GM19351 (cell line): ENCODE data around the gene RSAD2.

Experiments used
- ATAC-seq: cut with Tn5 transposase; IDR thresholded peaks from one replicate; pipeline ENCODE4 v1.9.1; 2021; ENCODE audit warnings: mild to moderate bottlenecking, moderate library complexity; ENCODE audit not compliant: unreplicated experiment

RSAD2 gene

DNA sequence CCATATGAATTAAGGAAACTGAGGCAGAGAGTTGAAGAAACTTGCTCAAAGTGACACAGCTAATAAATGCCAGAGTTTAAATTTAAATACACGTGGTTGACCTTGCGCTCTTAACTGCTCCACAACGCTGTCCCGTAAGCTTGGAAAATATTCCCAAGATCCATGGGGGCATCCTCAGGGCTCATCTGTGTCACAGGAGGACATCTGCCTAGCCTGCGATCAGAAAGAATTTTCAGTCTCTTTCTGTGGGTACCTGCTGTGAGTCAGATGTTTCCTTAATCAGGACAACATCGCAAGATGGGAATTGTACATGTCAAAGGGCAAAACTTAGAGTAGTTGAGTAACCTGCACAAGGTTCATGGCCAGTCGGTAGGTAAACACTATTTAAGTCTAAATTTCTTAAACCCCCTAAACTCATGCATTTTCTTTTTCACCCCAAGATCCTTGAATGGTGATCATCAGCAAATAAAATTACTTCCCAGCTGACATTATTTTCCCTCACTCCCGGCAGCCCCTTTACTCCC lies 13.3 kb upstream of the RSAD2 start:
- no peak for ATAC-seq

DNA sequence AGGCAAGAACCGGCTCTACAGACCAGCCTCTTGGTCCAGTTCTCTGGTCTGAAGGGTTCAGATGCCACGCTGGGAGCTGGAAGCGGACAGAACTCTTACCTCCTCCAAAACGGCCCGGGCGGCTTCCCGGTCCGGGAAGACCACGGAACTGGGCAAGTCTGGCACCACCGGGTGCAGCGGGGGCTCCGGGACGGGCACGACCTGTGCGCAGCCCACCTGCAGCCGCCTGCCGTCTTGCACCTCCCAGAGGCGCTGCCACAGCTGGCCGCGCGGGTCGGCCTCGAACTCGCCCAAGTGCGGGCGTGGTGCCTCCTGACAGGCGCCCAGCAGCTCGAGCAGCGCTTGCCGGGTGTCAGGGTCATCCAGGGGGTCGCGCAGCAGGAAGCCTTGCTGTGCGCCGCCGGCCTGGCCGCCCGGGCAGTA lies 12.6 kb upstream of the RSAD2 start:
- ATAC-seq: peak; percentile 10

DNA sequence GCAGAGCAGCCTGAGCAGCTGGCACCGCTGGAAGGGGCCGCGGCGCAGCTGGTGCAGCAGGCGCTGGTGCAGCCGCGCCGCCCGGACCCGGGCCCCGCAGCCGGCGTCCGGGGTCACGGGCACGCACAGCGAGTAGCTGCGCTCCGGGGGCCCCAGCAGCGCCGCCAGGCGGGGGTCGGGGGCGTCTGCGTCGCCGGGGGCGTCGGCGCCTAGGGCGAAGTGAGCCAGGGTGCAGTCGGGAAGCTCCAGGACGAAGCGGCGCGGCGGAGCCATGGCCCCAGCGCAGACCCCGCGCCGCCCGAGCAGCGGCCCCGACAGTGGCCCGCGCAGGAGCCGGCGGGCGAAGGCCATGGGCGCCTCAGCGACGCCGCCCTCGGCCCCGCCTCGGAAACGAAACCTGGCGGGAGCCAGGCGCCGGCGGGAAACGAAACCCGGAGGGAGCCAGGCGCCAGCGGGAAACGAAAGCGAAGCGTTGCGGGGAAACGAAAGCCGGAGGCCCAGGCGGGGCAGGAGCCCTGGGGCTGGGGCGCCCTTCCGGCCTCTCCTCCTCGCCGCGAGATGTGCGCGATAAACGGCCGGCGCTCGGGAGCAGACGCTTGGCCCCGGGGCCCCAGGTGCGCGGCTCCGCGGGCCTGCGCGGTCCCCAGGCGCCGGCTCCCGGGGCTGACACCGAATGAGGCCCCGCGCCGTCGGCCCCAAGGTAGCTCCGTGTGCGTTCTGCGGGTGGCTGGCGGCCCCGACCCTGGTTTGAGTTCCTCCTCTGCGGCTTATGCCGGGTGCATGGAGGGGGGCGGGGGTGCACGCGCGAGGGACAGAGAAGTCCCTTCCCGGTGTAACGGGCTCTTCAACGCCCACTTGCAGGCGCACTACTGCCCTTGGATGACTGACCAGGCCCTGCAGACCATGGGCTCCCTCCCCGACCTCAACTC lies 12.0 kb upstream of the RSAD2 start, which contains the start of gene CMPK2:
CMPK2 (minus strand) TSS at position 562 of the 929 bp plus-strand sequence; CDS start at position 351, 211 bp downstream.
- peak; percentile 75 for ATAC-seq

DNA sequence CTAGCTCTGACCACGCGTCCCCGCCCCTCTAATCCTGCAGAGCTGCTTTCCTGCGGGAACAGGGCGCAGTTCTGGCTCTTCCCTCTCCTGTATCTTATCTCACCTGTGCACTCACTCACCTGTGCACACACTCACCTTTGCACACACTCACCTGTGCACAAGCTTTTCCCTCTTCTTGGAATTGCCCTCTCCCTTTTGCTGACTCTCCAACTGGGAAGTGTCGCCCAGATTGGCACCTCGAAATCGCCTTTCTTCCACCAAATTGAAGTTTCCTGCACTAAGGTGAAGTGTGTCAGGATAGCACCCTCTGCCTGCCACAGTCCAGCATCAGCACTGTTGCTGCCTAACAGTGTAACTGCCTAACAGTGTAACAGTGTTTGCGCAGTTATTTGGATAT lies 11.3 kb upstream of the RSAD2 start:
- peak; percentile 39 for ATAC-seq

DNA sequence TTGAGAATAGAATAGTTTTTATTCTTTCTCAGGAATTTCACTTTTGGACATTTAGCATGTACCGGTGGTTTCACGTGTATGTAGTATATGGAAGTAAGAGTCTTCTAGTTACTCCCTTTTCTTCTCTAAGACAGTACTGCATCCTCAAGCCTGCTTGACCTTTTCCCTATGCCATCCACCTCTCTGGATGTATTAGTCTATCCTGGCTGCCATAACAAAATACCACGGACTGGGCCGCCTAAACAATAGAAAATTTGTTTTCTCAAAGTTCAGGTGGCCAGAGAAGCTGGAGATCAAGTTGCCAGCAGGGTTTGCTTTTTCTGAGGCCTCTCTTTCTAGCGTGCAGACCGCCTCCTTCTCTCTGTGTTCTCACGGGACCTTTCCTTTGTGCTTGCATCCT lies 10.6 kb upstream of the RSAD2 start:
- no peak for ATAC-seq

DNA sequence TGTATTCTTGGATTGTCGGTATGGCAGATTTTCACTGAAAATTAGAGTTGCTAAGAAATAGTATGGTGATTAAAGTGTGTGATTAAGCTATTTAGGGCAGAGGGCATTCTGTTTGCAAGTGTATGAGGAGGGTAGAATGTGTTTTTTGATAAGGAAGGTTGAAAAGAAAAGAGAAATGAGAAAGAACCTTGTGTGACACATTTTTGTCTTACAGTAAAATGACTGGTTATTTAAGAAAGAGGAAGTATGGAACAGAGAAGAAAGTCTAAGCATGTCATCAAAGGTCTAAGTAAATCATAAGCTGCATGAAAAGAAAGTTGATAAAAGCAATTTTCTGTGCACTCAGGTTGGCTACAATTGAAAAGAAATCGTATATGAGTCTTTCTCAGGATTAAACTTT lies 5.2 kb upstream of the RSAD2 start:
- peak; percentile 75 for ATAC-seq

DNA sequence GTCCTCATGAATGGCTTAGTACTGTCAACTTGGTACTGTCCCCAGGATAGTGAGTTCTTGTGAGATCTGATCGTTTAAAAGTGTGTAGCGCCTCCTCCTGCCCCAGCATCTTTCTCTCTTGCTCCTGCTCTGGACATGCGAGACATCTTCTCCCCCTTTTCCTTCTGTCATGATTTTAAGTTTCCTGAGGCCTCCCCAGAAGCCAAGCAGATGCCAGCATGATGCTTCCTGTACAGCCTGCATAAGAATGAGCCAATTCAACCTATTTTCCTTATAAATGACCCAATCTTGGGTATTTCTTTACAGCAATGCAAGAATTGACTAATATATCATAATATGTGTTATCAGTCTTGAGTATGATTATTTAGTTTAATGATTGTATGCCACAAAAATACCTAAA lies 3.5 kb upstream of the RSAD2 start:
- ATAC-seq: no peak

DNA sequence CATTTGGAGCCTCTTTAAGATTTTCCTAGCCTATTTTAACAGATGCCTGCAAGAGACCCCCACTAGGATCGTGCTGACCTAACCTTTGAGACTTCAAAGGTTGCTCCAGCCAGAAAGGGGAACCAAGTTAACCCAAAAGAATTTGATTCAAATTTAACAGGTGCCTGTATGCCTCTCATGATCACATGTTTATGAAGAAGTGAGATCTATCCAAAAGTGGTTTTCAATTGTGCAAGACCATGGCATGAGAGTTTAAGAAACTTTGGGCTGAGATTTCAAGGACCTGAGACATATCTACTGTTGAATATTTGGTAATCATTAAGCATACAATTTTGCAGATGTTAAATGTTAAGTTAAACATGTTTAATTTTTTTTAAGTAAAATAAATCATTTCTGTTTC lies 1.3 kb upstream of the RSAD2 start:
- ATAC-seq: no peak

DNA sequence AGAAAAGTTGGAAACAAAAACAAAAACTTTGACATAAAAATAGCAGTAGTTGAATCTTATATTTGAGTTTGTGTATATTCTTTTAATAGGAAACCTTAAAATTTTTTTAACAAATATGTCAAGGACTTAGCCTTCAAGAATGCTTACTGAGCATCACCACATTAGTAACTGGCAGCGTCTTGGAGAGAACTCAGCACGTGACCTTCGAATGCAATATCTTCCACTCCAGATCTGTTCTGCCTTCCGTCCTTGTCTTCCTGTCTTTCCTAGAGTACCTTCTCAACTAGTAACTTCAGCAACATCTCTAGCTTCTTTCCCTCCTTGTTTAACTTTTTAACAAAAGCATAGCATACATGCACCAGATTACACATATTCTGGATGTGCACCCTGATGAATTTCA lies 972 bp downstream of the RSAD2 start:
- no peak for ATAC-seq

DNA sequence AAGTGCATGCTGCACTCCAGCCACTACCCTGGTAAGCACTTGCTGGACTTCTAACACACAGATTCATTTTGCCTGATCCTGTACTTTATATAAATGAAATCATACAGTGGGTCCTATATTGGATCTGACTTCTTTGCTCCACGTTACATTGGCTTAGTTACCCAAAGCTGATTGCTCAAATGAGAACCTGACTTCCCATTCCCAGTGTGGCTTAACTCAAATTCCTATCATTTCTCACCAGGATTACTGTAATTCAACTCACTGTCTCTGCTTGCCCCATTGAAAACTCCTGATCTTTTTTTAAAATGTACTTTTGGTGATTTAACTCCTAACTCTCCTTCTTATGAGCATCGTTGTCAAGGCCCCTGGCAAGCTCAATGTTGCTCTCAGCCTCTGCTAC lies 1.4 kb downstream of the RSAD2 start:
- ATAC-seq: no peak

DNA sequence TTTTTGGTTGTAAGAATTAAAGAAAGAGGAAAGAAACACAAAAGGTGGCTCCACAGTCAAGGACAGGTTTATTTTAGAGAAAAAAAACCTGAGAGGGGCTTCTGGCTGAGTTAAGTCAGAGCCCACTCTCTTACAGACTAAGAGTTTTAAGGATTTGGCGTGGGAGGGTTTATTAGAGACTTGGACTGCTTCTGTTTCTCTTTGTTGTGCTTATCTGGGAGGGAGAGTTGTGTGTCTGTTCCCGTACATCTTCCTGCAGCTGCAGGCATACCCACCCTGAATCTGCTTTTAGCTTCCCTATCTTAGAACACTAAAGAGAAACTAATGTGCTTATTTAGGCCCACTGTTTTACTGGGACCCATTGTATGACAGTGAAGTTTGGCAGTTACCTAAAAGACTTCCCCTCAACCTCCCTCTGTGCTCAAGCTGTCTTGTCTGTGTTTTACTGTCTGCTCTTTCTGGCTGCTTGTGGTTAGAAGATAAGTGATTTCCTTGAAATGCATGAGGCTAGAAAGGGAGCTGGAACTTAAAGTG lies 2.7 kb downstream of the RSAD2 start:
- ATAC-seq: no peak

DNA sequence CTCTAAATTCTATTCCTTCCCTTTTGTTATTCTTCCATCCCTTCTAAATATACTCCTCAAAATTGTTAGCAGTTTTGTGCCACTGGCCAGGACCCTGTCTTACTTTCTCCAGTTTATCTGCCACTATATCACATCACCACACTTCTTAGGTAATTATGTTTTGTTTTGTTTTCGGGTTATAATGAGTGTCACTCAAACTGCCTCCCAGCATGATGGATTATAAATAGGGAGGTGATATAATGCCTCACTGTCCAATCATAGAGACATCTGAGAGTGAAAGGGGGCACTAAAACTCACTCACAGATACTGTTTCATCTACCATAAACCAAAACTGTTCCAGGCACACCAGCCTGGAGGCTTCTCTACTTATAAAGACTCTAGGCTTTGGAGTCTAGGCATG lies 3.5 kb downstream of the RSAD2 start:
- no peak for ATAC-seq

DNA sequence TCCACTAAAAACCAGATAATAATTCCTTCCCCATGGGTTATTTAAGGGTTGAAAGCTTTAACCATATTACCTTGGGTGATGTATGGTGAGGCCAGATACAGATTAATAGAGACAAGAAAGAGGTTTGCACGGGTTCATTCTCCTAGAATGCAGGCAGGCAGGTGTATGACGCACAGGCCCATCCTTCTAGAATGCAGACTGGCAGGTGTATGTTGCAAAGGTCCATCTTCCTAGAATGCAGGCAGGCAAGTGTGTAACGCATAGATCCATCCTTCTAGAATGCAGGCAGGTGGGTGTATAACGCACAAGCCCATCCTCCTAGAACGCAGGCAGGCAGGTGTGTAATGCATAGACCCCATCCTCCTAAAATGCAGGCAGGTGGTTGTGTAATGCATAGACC lies 3.9 kb downstream of the RSAD2 start:
- ATAC-seq: no peak

DNA sequence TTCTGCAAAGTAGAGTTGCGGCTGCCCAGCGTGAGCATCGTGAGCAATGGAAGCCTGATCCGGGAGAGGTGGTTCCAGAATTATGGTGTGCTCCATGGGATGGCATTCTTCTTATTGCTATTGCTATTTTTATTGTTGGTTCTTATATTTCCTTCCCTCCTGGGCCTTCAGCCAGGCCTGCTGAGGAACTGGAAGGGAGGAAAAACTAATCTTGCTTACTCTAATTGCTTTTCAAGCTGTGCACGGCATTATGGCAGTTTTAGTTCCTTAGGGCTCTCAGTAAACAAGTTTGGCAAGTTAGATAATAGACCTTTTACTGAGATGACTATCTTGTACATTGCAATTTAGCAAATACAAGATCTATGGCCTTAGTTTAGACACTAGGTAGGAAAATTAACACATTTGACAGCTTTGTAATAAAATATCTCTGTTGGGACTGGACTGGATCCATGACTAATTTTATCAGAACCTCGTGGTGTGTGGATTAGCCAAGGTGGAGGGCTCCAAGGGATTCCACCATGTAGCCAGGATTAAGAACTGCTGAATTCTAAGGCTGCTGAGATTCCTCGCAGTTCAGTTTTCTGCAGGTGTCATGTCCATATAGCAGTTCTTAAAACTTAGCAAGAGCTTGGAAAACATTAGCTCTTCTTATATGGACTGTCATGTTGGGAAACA lies 6.0 kb downstream of the RSAD2 start:
- no peak for ATAC-seq

DNA sequence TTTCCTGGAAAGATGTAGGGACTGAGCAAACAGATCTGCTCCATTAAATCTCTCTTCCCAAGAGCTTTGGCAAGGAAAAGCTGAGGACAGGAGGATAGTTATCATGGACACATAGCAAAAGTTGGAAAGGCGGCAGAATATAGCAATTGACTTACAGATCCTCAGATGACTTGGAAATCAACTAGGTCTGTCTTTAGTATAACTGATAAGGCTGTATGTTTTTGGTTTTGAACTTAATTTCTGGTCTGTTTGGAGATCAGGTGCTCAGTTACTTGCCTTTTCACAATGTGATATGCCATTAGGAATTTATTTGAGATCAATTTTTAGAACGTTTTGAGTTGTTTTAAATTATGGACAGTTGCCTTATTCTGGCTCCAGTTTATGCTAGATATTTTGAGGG lies 8.0 kb downstream of the RSAD2 start:
- ATAC-seq: no peak

DNA sequence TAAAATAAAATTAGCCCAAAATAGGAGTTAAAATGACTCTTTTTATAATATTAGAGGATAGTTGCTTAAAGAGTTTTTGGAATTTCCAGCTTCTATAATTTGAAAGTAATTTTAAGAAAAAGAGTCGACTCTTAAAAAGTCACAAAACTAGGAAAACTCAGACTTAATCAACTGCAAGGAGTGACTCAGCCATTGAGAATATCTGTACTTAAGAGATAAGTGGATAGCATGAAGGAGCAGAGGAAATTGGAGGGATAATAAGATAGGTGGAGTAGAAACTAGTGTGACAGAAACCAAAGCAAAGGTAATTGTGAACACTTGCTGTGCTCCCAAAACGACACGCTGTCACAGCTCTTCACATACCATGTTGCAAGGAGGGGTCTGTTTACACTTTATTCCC lies 8.4 kb downstream of the RSAD2 start:
- ATAC-seq: no peak

DNA sequence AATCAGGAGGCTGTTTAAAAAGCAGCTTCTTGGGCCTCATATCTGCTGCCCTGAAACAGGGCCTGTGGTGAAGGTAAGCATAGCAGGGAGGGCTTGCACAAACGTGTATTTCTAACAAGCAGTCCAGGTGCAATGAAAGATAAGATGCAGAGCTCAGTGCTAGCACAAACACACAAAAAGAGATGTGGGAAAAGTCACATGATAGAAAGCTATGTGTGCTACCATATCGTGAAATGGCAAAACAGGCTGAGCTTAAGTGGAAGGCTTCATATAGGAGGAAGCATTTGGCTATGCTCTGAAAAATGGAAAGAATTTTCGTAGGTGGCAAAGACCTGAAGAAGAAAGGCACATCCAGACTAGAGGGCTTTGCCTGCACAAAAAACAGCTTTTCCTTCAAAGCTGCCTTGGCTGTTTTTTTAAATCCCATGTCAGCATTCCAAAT lies 10.2 kb downstream of the RSAD2 start:
- ATAC-seq: no peak

DNA sequence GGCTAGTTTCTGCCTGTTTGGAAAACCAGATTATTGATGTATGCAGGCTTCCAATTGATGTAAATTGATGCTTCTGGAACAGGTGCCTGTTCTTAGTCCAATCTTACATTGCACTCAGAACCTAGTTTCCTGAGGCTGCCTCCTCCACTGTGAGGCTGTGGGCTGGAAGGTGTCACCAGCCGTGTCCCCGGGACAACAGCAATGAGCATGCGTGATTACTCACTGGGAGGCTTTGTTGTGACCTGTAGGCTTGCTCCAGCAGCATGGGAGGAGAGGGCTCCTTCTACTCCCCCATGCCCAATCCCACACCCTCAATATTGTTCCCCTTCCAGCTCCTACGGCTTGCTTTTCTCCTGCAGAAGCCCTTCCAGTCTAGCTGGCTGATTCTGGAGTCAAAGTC lies 11.1 kb downstream of the RSAD2 start:
- ATAC-seq: no peak

DNA sequence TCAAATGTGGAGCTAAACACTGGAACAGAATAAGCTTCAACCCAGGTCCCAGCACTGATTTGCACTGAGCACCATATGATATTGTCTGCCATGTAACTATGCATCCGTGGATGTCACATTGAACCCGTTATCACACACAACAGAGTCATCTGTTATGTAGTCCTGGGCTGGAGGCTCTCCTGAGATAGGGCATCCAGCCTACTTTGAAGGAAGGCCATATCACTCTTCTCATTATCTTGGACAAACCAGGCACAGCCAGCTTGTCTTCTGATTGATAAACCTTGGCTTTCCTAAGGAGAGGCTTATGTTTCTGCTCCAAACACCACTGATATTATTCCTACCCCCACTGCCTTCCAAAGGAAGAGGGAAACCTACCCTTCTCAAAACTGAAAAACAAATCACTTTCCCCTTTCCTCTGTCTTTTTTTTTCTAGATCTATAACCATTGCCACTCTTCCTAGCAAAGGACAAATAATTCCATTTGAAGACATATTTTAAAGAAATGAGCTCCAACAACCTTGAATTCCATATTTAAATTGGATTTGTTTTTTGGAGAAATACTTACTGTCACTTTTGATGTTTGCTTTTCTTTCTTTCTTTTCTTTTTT lies 16.4 kb downstream of the RSAD2 start:
- ATAC-seq: no peak

DNA sequence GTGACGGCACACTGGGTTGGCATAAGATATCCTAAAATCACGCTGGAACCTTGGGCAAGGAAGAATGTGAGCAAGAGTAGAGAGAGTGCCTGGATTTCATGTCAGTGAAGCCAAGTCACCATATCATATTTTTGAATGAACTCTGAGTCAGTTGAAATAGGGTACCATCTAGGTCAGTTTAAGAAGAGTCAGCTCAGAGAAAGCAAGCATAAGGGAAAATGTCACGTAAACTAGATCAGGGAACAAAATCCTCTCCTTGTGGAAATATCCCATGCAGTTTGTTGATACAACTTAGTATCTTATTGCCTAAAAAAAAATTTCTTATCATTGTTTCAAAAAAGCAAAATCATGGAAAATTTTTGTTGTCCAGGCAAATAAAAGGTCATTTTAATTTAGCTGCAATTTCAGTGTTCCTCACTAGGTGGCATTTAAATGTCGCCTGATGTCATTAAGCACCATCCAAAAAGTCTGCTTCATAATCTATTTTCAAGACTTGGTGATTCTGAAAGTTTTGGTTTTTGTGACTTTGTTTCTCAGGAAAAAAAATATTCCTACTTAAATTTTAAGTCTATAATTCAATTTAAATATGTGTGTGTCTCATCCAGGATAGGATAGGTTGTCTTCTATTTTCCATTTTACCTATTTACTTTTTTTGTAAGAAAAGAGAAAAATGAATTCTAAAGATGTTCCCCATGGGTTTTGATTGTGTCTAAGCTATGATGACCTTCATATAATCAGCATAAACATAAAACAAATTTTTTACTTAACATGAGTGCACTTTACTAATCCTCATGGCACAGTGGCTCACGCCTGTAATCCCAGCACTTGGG lies 19.6 kb downstream of the RSAD2 start:
- ATAC-seq: peak; percentile 79
